ENCODE results near the gene GPR62.

GRCh38 chr3:51963951-51964451 lies 8.8 kb downstream of the GPR62 start:
- TF ChIP-seq, protein P1, sequence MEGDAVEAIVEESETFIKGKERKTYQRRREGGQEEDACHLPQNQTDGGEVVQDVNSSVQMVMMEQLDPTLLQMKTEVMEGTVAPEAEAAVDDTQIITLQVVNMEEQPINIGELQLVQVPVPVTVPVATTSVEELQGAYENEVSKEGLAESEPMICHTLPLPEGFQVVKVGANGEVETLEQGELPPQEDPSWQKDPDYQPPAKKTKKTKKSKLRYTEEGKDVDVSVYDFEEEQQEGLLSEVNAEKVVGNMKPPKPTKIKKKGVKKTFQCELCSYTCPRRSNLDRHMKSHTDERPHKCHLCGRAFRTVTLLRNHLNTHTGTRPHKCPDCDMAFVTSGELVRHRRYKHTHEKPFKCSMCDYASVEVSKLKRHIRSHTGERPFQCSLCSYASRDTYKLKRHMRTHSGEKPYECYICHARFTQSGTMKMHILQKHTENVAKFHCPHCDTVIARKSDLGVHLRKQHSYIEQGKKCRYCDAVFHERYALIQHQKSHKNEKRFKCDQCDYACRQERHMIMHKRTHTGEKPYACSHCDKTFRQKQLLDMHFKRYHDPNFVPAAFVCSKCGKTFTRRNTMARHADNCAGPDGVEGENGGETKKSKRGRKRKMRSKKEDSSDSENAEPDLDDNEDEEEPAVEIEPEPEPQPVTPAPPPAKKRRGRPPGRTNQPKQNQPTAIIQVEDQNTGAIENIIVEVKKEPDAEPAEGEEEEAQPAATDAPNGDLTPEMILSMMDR (IDR thresholded peaks at IDR 0.05; ENCODE audit: borderline replicate concordance, extremely low read depth, low read length, poor library complexity, severe bottlenecking), result no peak
- TF ChIP-seq EZH2 (IDR thresholded peaks at IDR 0.05; ENCODE audit: borderline replicate concordance, low read depth, low read length, severe bottlenecking), result no peak

Measured in DND-41 (cell line).